Spleen (tissue), 11 donors: ENCODE data around the gene CYP26C1. TPM values are rescaled to one million over a fixed set of nuclear protein-coding genes. Genes with fewer than 3 reads are reported as not detected.

ENCODE experiments used
- DNase-seq: peaks from one replicate; pipeline ENCODE4 v3.0.0-alpha.2; 2020
- H3K27ac ChIP-seq, 8 donors: fragments of 200-600 bp; sonication (generic) in 7 of 8; 1 replicate in 4 of 8; 2 replicates in 4 of 8; pipeline versions ENCODE4 v1.5.0 to v1.8.0; 2016 to 2021; ENCODE audit warnings: inconsistent platforms in 4 of 8, mild to moderate bottlenecking in 4 of 8, moderate library complexity in 1 of 8
- H3K27me3 ChIP-seq, 7 donors: fragments of 200-600 bp; sonication (generic) in 6 of 7; replicated peaks in 1 of 7; 1 replicate in 4 of 7; 2 replicates in 3 of 7; pipeline versions ENCODE4 v1.5.0 to v1.8.0; 2016 to 2021; ENCODE audit warnings: inconsistent platforms in 3 of 7, mild to moderate bottlenecking in 1 of 7
- H3K36me3 ChIP-seq, 6 donors: fragments of 200-600 bp; sonication (generic) in 5 of 6; 1 replicate in 4 of 6; 2 replicates in 2 of 6; pipeline versions ENCODE4 v1.5.0 to v1.8.0; 2016 to 2021; ENCODE audit warnings: inconsistent platforms in 2 of 6
- H3K4me1 ChIP-seq, 6 donors: fragments of 200-600 bp; sonication (generic) in 5 of 6; 1 replicate in 3 of 6; 2 replicates in 3 of 6; pipeline versions ENCODE4 v1.5.0 to v1.8.0; 2016 to 2021; ENCODE audit warnings: inconsistent platforms in 3 of 6
- H3K4me3 ChIP-seq, 8 donors: fragments of 200-600 bp; sonication (generic) in 7 of 8; 1 replicate in 4 of 8; 2 replicates in 4 of 8; pipeline versions ENCODE4 v1.5.0 to v1.8.0; 2016 to 2021; ENCODE audit warnings: inconsistent platforms in 4 of 8, mild to moderate bottlenecking in 4 of 8, moderate library complexity in 2 of 8
- H3K9me3 ChIP-seq, 8 donors: fragments of 200-600 bp; sonication (generic) in 7 of 8; 1 replicate in 4 of 8; 2 replicates in 4 of 8; pipeline versions ENCODE4 v1.5.0 to v1.8.0; 2016 to 2021; ENCODE audit warnings: inconsistent platforms in 4 of 8
- POLR2A ChIP-seq, 3 donors: fragments of 450-650 bp; IDR thresholded peaks; one replicate each; pipeline ENCODE4 v1.5.1; 2017; ENCODE audit warnings: antibody characterized with exemption in 3 of 3, mild to moderate bottlenecking in 1 of 3
- POLR2AphosphoS5 ChIP-seq, 3 donors: sonication (generic); formaldehyde crosslinking; IDR thresholded peaks; one replicate each; pipeline ENCODE4 v1.5.1; 2017; ENCODE audit warnings: antibody characterized with exemption in 3 of 3
- WGBS, 5 donors: extraction: QIAGEN DNeasy Blood & Tissue Kit in 3 of 5; methylation state at CpG; one replicate each; pipeline versions ENCODE4 v1.1.5 to v1.1.7; 2013 to 2018; 5-methylcytosine and 5-hydroxymethylcytosine counted together
- intact Hi-C: fragments of 100-400 bp; cut with DNase I; formaldehyde crosslinking; loops from one replicate; pipeline ENCODE4 v1.15.0; 2023; ENCODE audit warnings: low total_unique reads
- polyA plus RNA-seq, 3 donors: library from polyadenylated mRNA; stranded (reverse); fragments of 200-250 nt; gene quantifications; one replicate each; pipeline ENCODE4 v1.2.1, GENCODE V29; 2013
- total RNA-seq, 7 donors: library from RNA; depleted of rRNA in 3 of 7; stranded (reverse); fragments of >200 nt in 3 of 7; fragmentation: NEBNext Ultra II Directional in 4 of 7; extraction: Animal tissue kit (Norgen Biotek cat#: 25700) in 4 of 7; gene quantifications; one replicate each; pipeline versions ENCODE4 v1.1.0 to v1.2.1, GENCODE V29; 2016 to 2021
- TF ChIP-seq, protein P1 (sequence below), 11 experiments: fragments of 200-600 bp in 7 of 11; fragments of 450-650 bp in 4 of 11; sonication (generic) in 4 of 11; IDR thresholded peaks in 8 of 11; conservative IDR thresholded peaks in 3 of 11; 1 replicate in 7 of 11; 2 replicates in 4 of 11; pipeline versions ENCODE4 v1.4.0 to v1.8.0; 2016 to 2021; ENCODE audit warnings: antibody characterized with exemption in 11 of 11, inconsistent platforms in 4 of 11, mild to moderate bottlenecking in 1 of 11
- donor health status: healthy with polysubstance abuse.
- donor health status: DM: no; HTN: no; CAD: no; lungs with moderate emphysema.
- donor health status: DM: no; HTN: no; CAD: no.
- donor health status: Bipolar disorder and iron deficiency.
- donor health status: healthy.
- donor health status: DM: no; HTN: no; CAD: no.
- donor health status: DM: yes; HTN: yes; CAD: no.

The CYP26C1 gene
- total and polyA plus RNA-seq, 10 donors, result 0.04 to 1.3 (median 0.39) TPM

DNA sequence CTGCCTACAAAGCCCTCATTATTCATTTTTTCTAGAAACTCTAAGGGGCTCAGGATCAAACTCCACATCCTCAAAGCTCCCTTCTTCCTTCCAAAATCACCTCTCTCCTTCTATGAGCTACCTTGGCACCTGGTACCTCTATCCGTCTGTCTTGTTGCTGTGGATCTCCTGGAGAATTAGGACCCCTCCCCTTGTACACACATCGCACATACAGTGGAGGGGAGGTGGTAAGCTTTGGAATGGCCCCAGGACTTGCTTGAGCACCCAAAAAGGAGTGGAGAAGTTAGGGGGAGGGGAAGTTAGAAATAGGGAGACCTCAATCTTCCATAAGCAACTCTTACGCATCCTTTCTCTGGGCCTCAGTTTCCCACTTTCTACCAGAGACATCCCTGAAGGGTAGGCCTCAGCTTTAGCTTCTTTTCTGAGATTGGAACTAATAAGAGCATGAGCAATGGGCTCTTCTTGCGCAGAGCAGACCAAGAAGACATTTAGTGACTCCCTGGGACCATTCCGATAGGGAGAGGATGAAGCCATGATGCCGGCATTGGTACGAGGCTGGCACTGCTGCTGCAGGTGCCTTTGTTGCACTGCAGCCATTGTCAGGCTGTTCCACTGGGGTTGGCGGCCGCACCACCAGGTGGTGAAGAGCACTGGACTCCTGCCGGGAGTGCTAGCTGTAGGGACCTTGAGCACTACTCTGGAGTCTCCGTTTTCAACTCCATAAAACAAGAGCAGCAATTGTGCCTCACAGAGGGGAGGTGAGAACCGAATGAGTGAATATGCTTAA is 4.5 kb downstream of the CYP26C1 start:
- DNase-seq, result no peak
- Histone ChIP-seq H3K27ac (no peak overlapping the region), H3K27me3 (peaks cover 0 to 100% (median 84%) of the 10 kb centered on the region in 7 donors), H3K4me1 (peaks cover 24 to 70% (median 54%) of the 10 kb centered on the region in 6 donors), H3K9me3 (no peaks in the 10 kb centered on the region), H3K4me3 (no peak overlapping the region), H3K36me3 (peaks cover 0 to 6% (median 0%) of the 10 kb centered on the region in 6 donors)
- 73 to 81% (median 80%) methylated on average over 11 to 12 of the region's 12 CpGs for WGBS, 5 donors
- intact Hi-C loops, result no loop called here
- TF ChIP-seq, protein P1, sequence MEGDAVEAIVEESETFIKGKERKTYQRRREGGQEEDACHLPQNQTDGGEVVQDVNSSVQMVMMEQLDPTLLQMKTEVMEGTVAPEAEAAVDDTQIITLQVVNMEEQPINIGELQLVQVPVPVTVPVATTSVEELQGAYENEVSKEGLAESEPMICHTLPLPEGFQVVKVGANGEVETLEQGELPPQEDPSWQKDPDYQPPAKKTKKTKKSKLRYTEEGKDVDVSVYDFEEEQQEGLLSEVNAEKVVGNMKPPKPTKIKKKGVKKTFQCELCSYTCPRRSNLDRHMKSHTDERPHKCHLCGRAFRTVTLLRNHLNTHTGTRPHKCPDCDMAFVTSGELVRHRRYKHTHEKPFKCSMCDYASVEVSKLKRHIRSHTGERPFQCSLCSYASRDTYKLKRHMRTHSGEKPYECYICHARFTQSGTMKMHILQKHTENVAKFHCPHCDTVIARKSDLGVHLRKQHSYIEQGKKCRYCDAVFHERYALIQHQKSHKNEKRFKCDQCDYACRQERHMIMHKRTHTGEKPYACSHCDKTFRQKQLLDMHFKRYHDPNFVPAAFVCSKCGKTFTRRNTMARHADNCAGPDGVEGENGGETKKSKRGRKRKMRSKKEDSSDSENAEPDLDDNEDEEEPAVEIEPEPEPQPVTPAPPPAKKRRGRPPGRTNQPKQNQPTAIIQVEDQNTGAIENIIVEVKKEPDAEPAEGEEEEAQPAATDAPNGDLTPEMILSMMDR (IDR thresholded peaks at IDR 0.05 in 8 of 11, conservative IDR thresholded peaks at IDR 0.05 in 3 of 11), result no peak
- TF ChIP-seq POLR2AphosphoS5 (IDR thresholded peaks at IDR 0.05), result no peak
- TF ChIP-seq POLR2A (IDR thresholded peaks at IDR 0.05), result no peak

DNA sequence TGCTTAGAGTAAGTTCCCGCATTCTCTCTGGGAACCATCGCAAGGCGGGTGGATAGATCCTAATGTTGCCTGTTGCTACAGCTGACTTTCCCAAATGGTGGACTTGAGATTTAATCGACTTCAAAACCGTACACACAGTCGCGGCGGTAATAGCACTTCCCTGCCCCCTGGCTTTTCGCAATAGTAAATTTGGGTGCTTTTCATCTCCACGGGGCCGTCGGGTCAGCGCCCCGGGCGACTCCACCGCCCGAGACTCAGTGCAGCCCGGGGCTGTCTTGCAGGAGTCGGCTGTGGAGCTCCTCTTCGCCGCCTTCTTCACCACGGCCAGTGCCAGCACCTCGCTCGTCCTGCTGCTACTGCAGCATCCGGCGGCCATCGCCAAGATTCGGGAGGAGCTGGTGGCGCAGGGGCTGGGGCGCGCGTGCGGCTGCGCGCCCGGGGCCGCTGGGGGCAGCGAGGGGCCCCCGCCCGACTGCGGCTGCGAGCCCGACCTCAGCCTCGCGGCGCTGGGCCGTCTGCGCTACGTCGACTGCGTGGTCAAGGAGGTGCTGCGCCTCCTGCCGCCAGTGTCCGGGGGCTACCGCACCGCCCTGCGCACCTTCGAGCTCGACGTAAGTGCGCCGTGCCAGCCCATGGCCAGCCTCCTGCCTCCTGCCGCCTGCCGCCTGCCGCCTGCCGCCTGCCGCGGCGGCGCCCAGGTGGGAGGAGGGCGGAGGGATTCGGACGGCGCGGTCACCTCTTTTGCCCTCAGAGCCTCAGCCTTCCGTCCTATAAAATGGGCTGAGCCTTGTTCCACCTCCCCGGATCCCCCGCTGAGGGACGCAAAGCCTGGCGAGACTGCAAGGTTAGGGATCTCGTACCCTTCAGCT is 5.3 kb downstream of the CYP26C1 start:
- Histone ChIP-seq H3K27me3 (peaks cover 0 to 100% (median 83%) of the 10 kb centered on the region in 7 donors), H3K4me1 (peaks cover 24 to 62% (median 48%) of the 10 kb centered on the region in 6 donors)
- DNase-seq, result no peak

DNA sequence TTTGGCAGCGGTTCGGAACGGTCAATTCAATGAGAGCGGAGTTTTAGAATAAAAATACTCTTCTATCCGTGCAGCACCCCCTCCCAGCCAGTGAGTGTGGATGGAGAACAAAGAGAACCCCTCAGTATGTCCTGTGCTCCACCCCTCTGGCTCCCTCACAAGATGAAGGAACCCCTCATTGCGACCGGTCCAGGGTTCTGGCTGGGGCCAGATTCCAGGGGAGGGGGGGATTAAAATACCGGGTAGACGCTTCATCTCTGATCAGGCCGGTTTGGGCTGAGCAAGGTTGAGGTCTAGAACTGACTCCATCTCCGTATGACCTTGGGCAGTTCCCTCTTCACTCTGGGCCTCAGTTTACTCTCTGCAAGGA is 5.9 kb downstream of the CYP26C1 start:
- no peak for DNase-seq
- no peak overlapping the region for H3K4me3 ChIP-seq
- no peaks in the 10 kb centered on the region for H3K36me3 ChIP-seq
- H3K27ac ChIP-seq, result no peak overlapping the region
- no peaks in the 10 kb centered on the region for H3K9me3 ChIP-seq
- peaks cover 0 to 100% (median 86%) of the 10 kb centered on the region in 7 donors for H3K27me3 ChIP-seq
- TF ChIP-seq, protein P1 (IDR thresholded peaks at IDR 0.05 in 8 of 11, conservative IDR thresholded peaks at IDR 0.05 in 3 of 11), result no peak
- TF ChIP-seq POLR2AphosphoS5 (IDR thresholded peaks at IDR 0.05) (no peak), POLR2A (IDR thresholded peaks at IDR 0.05) (no peak)
- intact Hi-C loops, result no loop called here
- peaks cover 24 to 62% (median 45%) of the 10 kb centered on the region in 6 donors for H3K4me1 ChIP-seq
- 11 to 24% (median 18%) methylated on average over 11 of the region's 11 CpGs for WGBS, 5 donors

More for the DNA sequence above, 5.3 kb downstream of the CYP26C1 start:
- H3K9me3 ChIP-seq, result no peaks in the 10 kb centered on the region
- intact Hi-C loops, result no loop called here
- H3K27ac ChIP-seq, result no peak overlapping the region
- WGBS, 5 donors, result 6 to 17% (median 7%) methylated on average over 23 to 81 of the region's 81 CpGs
- TF ChIP-seq POLR2A (IDR thresholded peaks at IDR 0.05), result no peak
- TF ChIP-seq, protein P1 (IDR thresholded peaks at IDR 0.05 in 8 of 11, conservative IDR thresholded peaks at IDR 0.05 in 3 of 11), result no peak
- TF ChIP-seq POLR2AphosphoS5 (IDR thresholded peaks at IDR 0.05), result no peak
- peak overlapping the region in 2 of 8 donors; percentile 13 to 42 for H3K4me3 ChIP-seq
- no peaks in the 10 kb centered on the region for H3K36me3 ChIP-seq
